Astrocyte of the hippocampus (primary cell): ENCODE data around the gene TMEM232.
"Not testable (repeated sequence)": the region's sequence is repeated elsewhere in the genome, so short reads cannot be mapped to it uniquely, and the experiment has no call there.

Experiments used
- DNase-seq: peaks from one replicate; pipeline ENCODE4 v3.0.0; 2011; ENCODE audit warnings: low read depth, low spot score

TMEM232 gene

GRCh38 chr5:110707260-110707844 is 19.1 kb downstream of the TMEM232 start:
- DNase-seq = no peak

DNA sequence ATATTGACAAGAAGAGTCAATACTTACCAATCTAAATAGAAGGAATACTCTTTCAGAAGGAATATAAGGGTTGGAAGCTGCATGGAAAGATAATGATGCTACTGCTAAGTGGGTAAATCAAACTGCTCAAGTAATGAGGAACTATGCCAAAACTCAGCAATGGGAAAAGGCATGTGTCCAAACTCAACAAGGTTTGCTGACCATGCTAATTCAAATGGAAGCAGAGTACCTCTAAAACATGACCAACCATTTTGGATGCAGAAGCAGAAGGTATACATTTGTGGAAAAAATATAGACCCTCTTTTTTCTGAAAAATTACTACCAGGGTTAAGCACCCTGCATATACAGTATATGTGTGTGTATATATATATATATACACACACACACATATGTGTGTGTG is 21.1 kb downstream of the TMEM232 start:
- no peak for DNase-seq

GRCh38 chr5:110703481-110703880 is 23.0 kb downstream of the TMEM232 start:
- DNase-seq = peak; percentile 39

- DNase-seq = peak; percentile 11
Observed at GRCh38 chr5:110702704-110703103, 23.8 kb downstream of the TMEM232 start.

DNA sequence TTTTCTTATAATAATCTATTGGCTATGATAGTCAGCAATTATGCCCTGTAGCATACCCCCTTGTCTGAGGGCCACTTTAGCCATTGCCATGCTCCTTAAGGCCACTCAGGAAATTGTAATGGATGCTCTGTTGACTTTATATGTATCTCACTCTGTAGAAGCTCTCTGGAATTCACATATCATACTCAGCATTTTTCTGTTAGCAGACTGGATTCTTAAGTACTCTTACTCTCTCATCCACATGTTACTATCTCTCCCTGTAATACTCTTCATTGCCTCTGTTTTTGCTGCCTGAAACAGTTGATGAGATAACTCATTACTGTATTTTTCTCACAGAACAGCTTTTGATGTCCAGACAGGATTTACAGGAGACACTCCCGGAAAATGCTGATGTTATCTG is 24.2 kb downstream of the TMEM232 start:
- no peak for DNase-seq

DNA sequence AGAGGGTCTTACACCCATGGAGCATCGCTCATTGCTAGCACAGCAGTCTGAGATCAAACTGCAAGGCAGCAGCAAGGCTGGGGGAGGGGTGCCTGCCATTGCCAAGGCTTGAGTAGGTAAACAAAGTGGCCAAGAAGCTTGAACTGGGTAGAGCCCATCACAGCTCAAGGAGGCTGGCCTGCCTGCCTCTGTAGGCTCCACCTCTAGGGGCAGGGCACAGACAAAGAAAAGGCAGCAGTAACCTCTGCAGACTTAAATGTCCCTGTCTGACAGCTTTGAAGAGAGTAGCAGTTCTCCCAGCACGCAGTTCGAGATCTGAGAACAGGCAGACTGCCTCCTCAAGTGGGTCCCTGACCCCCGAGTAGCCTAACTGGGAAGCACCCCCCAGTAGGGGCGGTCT is 33.8 kb downstream of the TMEM232 start:
- not testable (repeated sequence) for DNase-seq

- DNase-seq = not testable (repeated sequence)
Observed at GRCh38 chr5:110690587-110690986, 35.9 kb downstream of the TMEM232 start.

- DNase-seq = no peak
Observed at GRCh38 chr5:110687485-110687884, 39.0 kb downstream of the TMEM232 start.

DNA sequence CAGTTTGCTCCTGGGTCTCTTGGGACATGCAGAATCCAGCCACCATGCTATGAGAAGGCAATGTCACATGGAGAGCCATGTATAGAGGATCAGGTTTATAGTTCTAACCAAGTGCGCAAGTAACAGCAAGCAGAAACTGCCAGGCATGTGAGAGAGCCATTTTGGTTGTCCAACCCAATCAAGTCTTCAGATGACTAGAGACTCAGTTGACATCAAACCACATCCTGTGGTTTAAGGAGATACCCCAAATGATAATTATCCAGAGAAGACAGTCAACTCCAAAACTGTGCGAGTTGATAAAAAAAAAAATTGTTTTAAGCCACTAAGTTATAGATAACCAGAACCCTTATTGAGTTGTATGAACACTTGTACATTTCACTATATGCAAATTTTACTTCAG is 40.2 kb downstream of the TMEM232 start:
- no peak for DNase-seq

- no peak for DNase-seq
Observed at GRCh38 chr5:110681953-110682352, 44.5 kb downstream of the TMEM232 start.

- DNase-seq = no peak
Observed at GRCh38 chr5:110681109-110681508, 45.4 kb downstream of the TMEM232 start.

- DNase-seq = not testable (repeated sequence)
Observed at GRCh38 chr5:110676554-110676953, 49.9 kb downstream of the TMEM232 start.

GRCh38 chr5:110665184-110665726 is 61.2 kb downstream of the TMEM232 start:
- DNase-seq = no peak

GRCh38 chr5:110663525-110663924 is 62.9 kb downstream of the TMEM232 start:
- no peak for DNase-seq

GRCh38 chr5:110658006-110658405 is 68.5 kb downstream of the TMEM232 start:
- no peak for DNase-seq

- DNase-seq = no peak
Observed at GRCh38 chr5:110653231-110653970, 73.1 kb downstream of the TMEM232 start.

DNA sequence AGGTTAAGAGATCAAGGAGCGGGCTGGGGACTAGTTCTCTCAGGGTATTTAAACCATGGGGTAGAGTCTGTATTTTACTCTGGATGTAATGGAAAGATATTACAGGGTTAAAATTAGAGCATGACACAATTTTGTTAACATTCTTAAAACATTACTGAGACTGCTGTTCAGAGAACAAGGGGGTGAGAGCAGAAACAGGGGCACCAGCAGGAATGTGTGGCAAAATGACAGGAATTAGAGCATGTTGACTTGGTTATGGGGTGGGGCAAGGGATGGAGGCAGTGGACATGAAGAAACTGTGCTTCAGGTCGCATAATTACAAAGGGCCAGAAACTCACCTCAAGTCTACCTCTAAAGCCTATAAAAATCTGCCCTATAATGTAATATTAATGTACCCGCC is 75.0 kb downstream of the TMEM232 start:
- DNase-seq = peak; percentile 43

DNA sequence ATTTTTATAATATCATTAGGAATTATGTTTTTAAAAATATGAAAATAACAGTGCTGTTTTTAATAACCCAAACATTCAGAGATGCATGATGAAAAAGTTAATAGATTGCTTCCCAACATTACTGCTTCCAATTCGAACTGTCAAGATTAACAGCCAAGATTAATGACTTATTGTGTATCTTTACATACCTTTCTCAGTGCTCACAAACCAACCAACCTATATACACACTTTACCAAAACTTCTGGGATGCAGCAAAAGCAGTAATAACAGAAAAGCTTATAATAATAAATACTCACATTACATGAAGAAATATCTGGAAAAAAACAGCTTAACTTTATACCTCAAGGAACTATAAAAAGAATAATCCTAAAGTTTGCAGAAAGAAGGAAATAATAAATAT is 82.1 kb downstream of the TMEM232 start:
- no peak for DNase-seq

DNA sequence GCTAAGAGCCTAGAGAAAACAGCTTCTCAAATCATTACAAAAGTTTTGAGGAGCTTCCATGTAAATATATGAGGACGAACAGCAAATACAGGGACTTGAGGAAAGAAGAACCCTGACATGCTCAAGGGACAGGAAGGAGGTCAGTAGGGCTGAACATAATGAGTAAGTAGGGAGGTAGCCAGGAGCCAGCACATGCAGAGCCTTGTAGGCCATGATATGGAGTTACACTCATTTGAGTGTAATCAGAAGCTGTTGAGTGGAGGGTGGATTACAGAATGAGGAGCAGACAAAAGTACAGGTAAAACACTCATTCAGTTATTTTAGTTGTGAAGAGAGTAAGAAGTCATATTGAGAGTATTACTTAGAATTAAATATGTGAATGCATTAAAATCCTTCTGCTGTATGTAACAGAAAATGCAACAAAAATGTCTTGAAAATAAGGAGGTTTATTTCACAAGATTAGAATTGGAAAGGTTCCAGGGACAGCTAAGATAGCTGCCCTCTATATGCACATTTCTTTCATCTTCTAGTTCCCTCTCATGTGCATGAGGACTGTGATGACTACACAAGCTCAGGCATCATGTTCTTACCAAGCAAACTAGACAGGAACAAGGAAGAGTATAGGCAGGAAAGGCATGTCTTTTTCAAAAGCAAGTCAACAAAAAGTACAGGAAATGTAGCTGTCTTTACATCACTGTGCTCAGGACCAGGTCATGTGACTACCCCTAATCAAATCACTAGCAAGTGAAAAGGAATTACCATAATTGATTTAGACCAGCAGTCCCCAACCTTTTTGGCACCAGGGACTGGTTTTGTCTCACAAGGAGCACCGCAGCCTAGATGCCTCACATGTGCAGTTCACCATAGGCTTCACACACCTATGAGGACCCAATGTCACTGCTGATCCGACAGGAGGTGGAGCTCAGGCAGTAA is 87.2 kb downstream of the TMEM232 start:
- no peak for DNase-seq

- DNase-seq = no peak
Observed at GRCh38 chr5:110634475-110634874, 92.0 kb downstream of the TMEM232 start.

DNA sequence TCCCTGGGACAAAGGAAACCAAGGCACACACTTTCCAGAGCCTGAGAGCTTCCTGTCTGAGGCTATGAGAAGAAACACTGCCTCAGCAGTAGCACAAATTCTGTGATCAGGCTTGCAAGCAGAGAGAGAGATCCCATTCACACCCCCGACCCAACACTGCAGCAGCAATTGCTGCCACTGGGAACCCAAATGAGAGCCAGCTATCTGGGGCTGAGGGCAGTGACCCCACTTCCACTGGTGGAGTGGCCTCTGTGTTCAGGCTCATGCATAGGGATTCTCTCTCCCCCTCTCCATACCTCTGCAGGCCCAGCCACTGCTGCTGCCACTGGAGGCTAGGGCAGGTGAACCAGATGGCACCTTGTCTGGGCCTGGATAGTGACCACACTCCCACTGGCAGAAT is 95.2 kb downstream of the TMEM232 start:
- no peak for DNase-seq

DNA sequence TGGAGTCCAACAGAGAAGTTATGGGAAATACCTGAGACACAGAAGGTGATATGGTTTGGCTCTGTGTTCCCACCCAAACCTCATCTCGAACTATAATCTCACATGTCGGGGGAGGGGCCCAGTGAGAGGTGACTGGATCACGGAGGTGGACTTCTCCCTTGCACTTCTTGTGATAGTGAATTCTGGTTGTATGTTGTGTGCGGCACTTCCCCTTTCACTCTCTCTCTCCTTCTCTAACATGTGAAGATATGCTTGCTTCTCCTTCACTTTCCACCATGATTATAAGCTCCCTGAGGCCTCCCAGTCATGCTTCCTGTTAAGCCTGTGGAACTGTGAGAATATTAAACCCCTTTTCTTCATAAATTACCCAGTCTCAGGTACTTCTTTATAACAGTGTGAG is 96.1 kb downstream of the TMEM232 start:
- no peak for DNase-seq
